Left cardiac atrium (tissue), 4 donors: ENCODE measurements around the gene CRPPA. TPM values are rescaled to one million over a fixed set of nuclear protein-coding genes. Genes with fewer than 3 reads are reported as not detected.
A peak's percentile ranks its signal among the peaks of the same experiment; 100 is the strongest.

ENCODE experiments used
- ATAC-seq, 2 donors: fragments of 200-7000 bp; cut with Tn5 transposase; one replicate each; pipeline ENCODE4 v1.9.1; 2020; ENCODE audit warnings: mild to moderate bottlenecking in 2 of 2, moderate library complexity in 2 of 2
- DNase-seq: peaks from one replicate; pipeline ENCODE4 v3.0.0-alpha.2; 2020
- intact Hi-C, 2 donors: fragments of 100-400 bp; cut with DNase I; formaldehyde crosslinking; loops; one replicate each; pipeline versions ENCODE4 v1.14.1 to v1.15.1; 2022 to 2023
- total RNA-seq, 2 donors: library from RNA; stranded (reverse); fragmentation: NEBNext Ultra II Directional; extraction: Animal tissue kit (Norgen Biotek cat#: 25700); gene quantifications; one replicate each; pipeline ENCODE4 v1.2.1, GENCODE V29; 2021
- donor health status: DM: no; HTN: yes; CAD: no.
- donor health status: DM: no; HTN: yes; CAD: no; lungs with severe emphysema.
- donor health status: DM: yes; HTN: yes; CAD: no.
- donor health status: Dilated cardiomyopathy.

The CRPPA gene
- total RNA-seq, 2 donors from 2014 or later: 6.0 to 7.9 TPM

DNA sequence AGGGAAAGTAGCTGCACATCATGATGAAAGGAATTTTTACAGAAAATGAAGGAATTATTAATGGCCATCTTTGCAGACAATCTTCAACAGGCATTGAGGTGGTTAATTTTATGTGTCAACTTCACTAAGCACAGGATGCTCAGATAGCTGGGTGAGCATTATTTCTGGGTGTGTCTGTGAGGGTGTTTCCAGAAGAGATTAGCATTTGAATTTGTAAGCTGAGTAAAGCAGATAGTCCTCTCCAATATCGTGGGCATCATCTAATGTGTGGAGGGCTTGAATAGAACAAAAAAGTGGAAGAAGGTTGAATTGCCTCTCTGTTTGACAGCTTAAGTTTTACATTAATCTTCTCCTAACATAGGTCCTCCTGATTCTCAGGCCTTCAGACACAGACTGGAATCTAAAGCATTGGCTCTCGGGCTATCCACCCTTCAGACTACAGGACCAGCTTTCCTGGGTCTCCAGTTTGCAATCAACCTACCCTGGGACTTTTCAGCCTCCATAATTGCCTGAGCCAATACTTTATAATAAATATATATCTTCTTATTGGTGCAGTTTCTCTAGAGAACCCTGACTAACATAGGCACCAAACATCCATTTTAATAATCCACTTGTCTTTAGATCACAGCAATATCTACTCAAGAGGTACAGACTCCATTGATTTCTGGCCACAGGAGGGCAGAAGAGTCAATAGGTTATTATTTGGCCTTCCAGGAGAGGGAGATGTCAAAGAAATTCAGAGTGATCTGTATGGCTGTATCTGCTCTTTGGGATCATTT lies 10.5 kb upstream of the CRPPA start:
- peak; percentile 58 to 76 for ATAC-seq
- intact Hi-C loops: loop anchor here (2.0 to 10.0 kb wide), 2 partner anchors 129 to 133 kb away; no protein-coding TSS in a partner anchor
- DNase-seq: no peak

DNA sequence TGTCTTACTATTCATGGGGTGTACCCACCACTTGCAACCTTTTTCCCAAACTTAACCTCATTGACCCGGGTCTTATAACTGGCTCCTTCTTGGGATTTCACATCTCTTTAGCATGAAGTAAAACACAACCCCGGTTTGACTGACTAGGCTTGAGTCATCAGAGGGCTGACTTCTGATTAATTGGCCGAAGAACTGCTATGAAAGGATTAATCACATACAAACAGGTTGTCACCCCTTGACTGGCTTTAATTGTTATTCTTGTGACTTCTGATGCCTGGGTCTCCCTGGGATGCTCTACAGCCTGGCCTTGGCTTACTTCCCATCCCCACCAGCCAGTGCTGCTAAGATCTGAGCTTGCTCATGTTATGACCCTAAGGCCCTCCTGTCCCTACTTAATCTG lies 8.8 kb upstream of the CRPPA start:
- no peak for ATAC-seq
- intact Hi-C loops: loop anchor here in 1 of 2 donors (10.0 kb wide), 1 partner anchor 135 kb away; no protein-coding TSS in a partner anchor
- DNase-seq: no peak

DNA sequence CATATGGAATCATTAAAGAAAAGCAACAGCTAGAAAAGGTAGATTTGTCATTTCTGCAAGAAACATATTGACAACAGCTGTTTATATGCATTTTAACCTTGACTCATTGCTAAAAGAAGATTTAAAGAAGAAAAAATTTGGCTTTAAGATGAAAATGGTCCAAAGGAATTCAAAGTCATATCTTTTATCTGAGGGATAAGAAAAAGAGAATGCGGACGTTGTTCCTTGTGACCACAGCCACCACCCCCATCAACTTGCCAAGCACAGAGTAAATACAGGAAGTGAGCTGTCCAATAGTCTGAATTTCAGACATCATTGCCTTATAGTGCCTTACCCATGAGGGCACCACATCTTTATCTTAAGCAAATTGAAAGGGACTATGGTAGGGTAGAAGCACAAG lies 7.3 kb upstream of the CRPPA start:
- ATAC-seq: no peak
- no peak for DNase-seq
- intact Hi-C loops: loop anchor here (10.0 kb wide), 1 partner anchor 314 kb away; no protein-coding TSS in a partner anchor

DNA sequence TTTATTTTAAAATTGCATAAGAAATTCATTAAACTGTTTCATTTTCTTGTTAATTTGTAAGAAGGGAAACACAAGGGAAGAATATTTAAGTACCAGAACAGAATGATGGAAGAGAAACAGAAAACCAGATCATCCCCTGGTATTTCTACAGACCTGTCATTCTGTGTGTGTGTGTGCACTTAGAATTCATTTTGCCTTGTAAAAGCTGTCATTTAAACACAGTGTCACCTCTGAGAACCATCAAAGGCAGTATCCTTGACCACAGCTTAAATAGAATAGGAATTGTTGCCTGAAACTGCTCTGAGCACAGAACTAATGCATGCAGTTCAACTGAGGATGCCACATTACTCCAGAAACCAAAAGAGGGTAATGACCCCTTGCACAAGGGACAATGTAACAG lies 6.8 kb upstream of the CRPPA start:
- intact Hi-C loops: loop anchor here (10.0 kb wide), 1 partner anchor 313 kb away; no protein-coding TSS in a partner anchor
- no peak for ATAC-seq
- no peak for DNase-seq

DNA sequence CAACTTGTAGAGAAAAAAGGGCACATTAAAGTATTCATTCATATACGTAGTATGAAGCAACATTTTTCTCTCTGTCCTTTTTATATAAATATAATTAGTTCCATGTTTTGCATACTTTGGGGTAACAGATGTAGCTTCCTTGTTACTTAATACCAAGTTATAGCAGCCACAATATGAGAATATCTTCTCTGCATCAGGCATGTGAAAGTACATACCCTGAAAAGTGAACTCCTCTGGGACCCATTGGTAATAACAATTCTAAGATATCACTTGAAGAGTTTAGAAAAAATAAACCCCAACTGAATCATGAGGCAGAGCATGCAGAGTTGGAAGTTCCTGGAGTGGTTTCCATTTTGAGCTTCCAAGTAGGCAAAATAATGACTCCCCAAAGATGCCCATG lies 2.4 kb upstream of the CRPPA start:
- ATAC-seq: no peak
- intact Hi-C loops: loop anchor here (10.0 kb wide), 1 partner anchor 309 kb away; no protein-coding TSS in a partner anchor
- DNase-seq: no peak

DNA sequence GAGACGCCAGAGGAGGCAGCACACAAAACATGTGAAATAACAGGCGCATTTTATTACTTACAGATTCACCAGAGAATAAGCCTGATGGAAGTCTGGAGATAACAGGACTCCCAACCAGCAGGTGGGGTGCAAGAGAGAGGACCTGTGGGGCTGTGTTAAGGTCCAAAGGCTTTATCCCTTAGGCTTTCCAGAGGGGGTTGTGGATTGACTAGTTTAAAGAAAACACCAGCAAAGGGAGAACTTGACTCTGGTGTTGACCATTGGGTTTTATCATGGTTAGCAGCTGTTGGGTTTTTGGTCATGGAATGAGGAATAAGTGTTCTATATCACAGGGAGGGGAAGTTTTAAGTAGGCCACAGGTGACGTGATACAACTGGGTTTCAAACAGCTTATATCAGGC lies 1.6 kb upstream of the CRPPA start:
- intact Hi-C loops: loop anchor here (10.0 kb wide), 1 partner anchor 308 kb away; no protein-coding TSS in a partner anchor
- ATAC-seq: no peak
- no peak for DNase-seq

DNA sequence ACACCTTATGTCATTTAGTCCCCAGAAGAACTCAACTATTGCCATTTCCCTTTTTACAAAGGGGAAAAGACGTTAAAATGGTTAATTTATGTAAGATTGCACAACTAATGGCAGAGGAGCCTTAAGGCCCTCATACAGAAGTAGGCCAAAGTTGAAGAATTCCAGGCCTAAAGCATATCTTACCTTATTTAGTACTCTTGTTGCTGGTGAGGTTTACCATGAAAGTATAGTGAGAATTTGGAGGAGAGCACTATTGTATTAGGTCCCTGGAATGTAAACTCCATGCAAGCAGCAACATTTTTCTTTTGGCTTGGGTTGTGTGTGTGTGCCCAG lies 731 bp upstream of the CRPPA start:
- DNase-seq: no peak
- ATAC-seq: no peak
- intact Hi-C loops: loop anchor here (10.0 kb wide), 1 partner anchor 307 kb away; no protein-coding TSS in a partner anchor

DNA sequence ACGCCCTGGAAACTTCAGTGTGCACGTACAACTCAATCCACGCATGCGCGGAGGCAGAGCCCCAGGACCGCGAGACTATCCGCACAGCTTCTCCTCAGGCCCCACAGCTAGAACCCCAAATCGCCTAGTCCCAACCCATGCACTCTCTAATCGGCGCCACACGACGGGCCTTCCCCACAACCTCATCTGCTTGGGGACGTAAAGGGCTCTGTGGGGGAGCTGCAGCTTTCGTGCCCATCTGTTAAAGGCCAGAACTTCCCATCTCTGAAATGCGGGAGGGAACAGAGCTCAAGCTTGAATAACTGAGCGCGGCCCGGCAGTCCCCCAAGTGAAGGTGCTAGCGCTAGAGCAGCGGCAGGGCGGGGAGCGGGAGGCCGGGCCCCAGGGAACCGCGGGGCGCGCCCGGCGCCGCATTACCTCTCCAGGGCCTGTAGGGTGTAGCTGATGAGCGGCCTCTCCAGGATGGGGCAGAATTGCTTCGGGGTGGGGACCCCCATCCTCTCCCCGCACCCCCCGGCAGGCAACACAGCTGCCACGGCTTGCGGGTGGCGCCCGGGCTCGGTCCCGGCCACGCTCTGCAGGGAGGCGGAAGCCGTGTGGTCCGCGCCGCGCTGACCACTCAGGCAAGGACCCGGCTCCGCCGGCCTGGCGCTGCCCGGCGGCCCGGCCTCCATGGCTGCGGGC lies 547 bp downstream of the CRPPA start:
- intact Hi-C loops: loop anchor here (10.0 kb wide), 1 partner anchor 306 kb away; no protein-coding TSS in a partner anchor
- DNase-seq (peak; percentile 90), ATAC-seq (peak; percentile 89 to 95)

DNA sequence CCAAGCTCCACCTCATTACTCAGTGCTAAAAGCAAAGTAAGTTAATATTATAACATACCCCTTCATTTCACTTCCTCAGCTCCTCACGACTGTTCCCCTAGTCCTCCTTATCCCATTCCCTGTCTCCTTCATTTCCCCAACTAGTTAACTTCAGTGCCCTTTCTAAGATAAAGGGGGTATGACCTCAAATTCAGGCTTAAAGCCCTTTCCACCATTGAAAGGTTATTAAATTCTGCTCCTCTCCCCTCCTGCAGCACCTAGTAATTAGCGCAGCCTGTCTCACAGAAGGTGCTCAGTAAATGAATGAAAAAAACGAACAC lies 1.0 kb downstream of the CRPPA start:
- intact Hi-C loops: loop anchor here (10.0 kb wide), 1 partner anchor 305 kb away; no protein-coding TSS in a partner anchor
- DNase-seq (no peak), ATAC-seq (no peak)

DNA sequence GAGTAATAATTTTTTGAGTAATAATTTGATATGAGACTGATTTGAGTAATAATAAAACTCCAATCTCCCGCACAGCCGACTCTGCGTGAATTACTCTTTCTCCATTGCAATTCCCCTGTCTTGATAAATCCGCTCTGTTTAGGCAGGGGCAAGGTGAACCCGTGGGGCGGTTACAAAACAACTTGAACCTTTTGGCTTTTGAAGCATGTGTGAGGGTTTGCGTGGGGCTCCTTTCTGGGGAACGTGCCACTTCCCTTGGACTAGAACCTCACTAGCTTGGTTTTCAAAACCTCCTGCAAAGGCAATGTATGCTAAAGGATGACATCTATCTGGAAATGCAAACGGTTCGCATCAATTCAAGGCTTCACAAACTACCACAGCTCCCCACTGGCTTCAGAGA lies 1.5 kb downstream of the CRPPA start:
- DNase-seq: no peak
- ATAC-seq: no peak
- intact Hi-C loops: loop anchor here (10.0 kb wide), 1 partner anchor 305 kb away; no protein-coding TSS in a partner anchor

DNA sequence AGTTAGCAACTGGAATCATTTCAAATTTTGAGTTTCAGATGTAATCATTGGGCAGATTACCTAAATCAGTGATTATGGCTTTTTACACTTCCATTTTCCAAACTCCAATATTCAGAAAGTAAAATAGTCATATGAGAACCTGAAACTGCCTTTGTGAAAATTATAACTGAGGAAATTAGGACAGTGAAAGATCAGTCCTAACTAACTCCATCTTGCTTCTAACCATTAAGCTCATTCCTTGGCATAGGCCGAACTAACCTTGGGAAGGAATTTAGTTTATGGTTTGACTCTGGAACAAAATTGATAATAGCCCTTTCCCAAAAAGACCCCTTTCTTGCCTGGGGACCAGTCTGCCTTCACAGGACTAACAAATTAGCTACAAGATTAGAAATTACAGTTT lies 2.2 kb downstream of the CRPPA start:
- intact Hi-C loops: no loop called here
- ATAC-seq: no peak
- no peak for DNase-seq

DNA sequence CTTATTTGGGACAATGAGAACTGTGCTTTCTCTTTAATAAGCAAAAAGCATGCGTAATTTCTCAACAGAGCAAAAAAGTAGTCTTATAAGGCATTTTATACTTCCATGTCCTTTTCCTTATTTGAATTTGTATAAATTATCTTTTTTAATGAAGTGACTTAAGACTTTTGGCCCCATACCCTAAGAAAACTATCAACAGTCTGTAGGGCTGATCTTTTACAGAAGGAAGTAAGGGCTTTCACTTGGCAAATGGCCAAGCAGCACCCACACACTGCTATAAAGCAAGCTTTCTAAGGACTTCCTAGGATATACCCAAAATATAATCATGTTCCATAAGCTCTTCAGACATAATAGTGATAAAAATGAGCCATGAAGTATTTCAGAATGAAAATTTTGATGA lies 3.4 kb downstream of the CRPPA start:
- DNase-seq (no peak), ATAC-seq (no peak)
- intact Hi-C loops: no loop called here

DNA sequence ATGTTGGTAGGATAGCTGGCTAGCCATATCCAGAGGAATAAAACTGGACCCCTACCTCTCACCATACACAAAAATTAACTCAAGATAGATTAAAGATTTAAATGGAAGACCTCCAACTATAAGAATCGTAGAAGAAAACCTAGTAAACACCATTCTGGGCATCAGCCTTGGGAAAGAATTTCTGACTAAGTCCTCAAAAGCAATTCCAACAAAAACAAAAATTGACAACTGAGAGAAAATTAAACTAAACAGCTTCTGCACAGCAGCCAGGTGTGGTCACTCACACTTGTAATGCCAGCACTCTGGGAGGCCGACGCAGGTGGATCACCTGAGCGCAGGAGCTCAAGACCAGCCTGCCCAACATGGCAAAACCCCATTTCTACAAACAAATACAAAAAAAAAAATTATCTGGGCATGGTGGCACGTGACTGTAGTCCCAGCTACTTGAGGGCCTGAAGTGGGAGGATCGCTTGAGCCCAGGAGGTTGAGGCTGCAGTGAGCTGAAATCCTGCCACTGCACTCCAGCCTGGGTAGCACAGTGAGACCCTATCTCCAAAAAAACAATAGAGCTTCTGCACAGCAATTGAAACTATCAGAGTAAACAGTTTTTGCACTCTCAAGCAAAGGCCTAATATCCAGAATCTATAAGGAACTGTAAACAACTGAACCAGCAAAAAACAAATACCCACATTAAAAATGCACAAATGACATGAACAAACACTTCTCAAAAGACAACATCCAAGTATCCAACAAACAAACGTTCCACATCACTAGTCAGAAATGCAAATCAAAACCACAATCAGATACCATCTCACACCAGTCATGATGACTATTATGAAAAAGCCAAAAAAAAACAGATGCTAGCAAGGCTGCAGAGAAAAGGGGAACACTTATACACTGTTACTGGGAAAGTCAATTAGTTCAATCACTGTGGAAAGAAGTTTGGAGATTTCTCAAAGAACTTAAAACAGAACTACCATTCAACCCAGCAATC lies 4.8 kb downstream of the CRPPA start:
- DNase-seq (no peak), ATAC-seq (no peak)
- intact Hi-C loops: no loop called here

DNA sequence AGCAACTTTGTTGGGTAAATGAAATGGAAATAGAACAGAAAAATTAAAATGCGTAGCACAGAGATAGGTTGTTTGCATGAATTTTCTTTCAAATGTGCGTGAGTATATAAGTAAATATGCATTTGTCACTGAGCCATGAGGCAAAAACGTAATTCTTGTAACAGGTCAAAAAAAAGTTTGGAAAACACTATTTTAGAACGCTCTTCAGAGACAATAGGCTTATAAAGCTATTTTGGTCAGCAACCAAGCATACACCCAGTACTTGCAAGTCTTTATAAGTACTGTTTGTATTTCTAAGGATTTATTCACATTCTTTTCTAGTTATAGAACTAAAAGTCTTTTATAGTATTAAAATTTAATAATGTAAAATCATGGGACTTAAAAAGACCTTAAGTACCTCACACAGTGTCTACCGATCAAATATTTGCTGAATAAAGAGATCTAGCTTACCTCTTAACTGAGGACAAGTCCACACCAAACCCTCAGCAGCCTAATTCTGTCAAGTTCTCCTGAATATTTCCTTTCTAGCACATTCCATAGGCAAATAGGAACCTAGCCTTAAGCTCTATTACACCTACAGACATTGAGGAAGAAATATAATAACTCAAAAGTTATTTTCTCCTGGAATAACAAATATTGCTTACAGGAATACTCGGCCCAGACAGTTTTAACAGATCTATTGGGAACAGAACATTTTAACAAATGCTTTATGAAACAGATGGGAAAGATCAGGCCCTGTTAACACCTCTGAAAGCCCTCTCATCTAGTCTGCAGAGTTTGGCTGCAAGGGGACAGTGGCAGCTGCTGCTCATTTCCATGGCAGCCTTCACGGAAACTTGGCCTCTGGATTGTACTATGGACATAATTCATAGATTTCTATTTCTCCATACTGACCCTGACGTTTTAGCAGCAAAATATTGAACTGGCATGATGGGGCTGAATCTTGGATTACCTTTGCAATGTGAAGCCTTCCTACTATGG lies 8.8 kb downstream of the CRPPA start:
- DNase-seq: no peak
- intact Hi-C loops: no loop called here
- ATAC-seq: peak; percentile 63 to 87

DNA sequence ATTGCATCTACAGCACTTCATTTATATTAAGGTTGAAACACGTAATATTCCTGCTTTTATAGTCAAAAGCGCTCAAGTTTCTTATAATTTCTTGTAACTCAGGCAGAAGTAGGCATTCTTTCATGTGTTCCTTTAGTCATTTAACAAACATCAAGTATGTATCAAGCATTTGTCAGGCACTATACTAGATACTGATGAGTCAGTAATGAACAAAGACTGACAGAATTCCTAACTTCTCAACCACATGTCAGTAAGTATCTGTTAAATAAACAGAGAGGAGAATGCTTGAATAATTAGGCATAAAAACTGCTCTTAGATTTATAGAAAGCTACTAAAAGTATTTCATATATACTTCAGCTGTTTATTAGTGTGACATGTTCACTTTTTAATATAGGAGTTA lies 9.9 kb downstream of the CRPPA start:
- DNase-seq (no peak), ATAC-seq (no peak)
- intact Hi-C loops: no loop called here

DNA sequence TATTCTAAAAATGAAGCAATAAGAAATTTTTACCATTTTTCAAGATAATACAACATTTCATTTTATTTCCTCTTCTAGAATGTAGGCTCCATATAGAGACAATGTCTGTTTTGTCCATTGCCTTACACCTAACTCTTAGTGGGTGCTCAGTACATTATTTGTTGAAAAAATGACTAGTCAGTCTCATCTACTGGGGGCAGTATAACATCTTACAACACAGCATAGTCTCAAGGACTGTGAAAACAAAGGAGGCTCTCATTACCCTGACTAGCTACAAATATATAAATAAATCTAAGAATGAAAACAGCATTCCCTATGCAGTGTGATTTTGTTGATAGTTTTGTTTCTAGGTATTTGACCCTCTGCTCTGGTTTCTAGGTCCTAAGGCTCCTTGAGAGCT lies 11.6 kb downstream of the CRPPA start:
- DNase-seq (no peak), ATAC-seq (no peak)
- intact Hi-C loops: no loop called here

DNA sequence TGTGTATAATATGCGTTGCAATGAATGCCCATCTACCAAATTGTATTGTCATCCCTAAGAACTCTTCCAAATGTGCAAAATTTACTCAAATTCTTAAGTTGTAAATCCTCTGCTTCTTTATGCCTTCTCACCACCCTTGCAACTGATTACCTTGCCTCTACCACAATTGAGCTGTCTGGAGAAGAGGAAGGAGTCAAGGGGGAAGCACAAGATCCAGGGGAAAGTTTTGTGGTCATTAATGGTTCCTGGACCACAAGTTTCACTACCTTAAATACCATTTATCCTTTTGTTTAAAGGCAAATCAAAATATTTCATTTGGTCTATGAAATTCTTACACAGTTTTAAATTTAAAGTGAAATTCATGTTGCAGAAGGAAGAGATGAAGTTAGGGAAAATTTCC lies 16.7 kb downstream of the CRPPA start:
- no peak for ATAC-seq
- intact Hi-C loops: no loop called here
- no peak for DNase-seq

DNA sequence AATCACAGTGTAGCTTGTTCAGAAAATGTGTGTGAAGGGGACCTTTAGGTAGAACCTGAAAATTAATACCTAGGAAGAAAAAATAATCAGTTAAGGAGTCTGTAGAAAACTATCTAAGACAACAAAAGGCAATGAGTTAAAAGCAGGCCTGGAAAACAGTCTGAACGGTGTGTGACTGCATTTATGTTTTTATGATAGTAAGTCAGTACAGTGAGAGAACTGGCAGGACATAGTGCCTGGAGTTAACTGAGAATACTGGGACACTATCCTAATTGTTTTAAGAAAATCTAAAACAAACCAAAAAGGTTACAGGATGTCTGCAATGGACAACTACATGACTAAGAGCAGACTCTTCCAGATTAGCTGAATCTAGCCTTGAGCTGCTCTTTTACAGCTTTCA lies 17.9 kb downstream of the CRPPA start:
- DNase-seq: no peak
- no peak for ATAC-seq
- intact Hi-C loops: no loop called here
